ENCODE data around the gene CNIH3. TPM values are rescaled to one million over a fixed set of nuclear protein-coding genes. Genes with fewer than 3 reads are reported as not detected.

The CNIH3 gene
- polyA plus RNA-seq, 2 donors = 0.99 to 1.4 TPM

- no peaks in the 10 kb centered on the region for H3K27me3 ChIP-seq (ENCODE audit: control insufficient read depth in 1 of 2, insufficient read depth in 2 of 2, low read length in 2 of 2)
- no peak overlapping the region for H3K27ac ChIP-seq (ENCODE audit: low read depth in 2 of 2, low read length in 1 of 2)
- no peaks in the 10 kb centered on the region for H3K36me3 ChIP-seq (ENCODE audit: control insufficient read depth in 2 of 2, insufficient read depth in 2 of 2, low read length in 1 of 2)
- H3K4me3 ChIP-seq (ENCODE audit: low read depth in 1 of 2, low read length in 2 of 2) = no peak overlapping the region
- peaks cover 0 to 2% of the 10 kb centered on the region in 2 donors for H3K4me1 ChIP-seq (ENCODE audit: control insufficient read depth in 2 of 2, insufficient read depth in 2 of 2, low read length in 1 of 2)
- no peaks in the 10 kb centered on the region for H3K9me3 ChIP-seq (ENCODE audit: control insufficient read depth in 2 of 2, insufficient read depth in 1 of 2, low read depth in 1 of 2, low read length in 1 of 2)
- WGBS, 2 donors = 66 to 69% methylated on average over 2 of the region's 2 CpGs
Measured at GRCh38 chr1:224781800-224782199, 165.7 kb downstream of the CNIH3 start.

DNA sequence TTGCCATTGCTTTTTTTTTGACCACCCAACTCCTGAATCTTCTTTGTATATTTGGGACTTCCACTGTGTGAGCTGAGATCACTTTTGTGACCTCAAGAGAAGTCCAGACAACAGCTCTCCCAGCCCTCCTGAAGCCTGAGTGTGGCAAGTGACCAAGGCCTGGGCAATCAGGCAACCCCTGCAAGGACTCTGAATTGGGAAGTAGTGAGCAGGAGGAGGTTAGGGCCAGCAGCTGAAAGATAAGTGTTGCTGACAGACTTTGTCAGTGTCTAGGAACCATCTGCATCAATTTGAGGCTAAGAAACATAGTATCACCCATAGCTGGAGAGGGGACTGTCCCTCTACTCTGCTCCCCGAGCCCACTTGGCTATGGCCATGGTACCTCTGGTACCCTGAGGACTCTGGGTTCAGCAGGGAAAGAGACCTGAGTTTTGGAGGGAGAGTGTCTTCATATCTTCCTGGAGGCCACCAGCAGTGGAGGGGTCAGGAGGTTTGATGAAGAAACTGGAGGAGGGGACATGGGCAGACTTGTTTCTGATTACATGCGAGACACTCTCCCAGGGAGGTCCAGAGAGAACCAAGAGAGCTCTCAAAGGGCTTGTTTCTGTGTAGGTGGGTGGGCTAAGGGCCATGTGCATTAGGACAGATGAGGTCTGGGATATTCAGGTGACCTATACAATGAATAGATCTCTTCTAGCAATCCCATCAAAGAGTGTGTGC is 166.3 kb downstream of the CNIH3 start:
- H3K27me3 ChIP-seq (ENCODE audit: control insufficient read depth in 1 of 2, insufficient read depth in 2 of 2, low read length in 2 of 2) = no peaks in the 10 kb centered on the region
- no peak overlapping the region for H3K4me3 ChIP-seq (ENCODE audit: low read depth in 1 of 2, low read length in 2 of 2)
- H3K9me3 ChIP-seq (ENCODE audit: control insufficient read depth in 2 of 2, insufficient read depth in 1 of 2, low read depth in 1 of 2, low read length in 1 of 2) = no peaks in the 10 kb centered on the region
- H3K4me1 ChIP-seq (ENCODE audit: control insufficient read depth in 2 of 2, insufficient read depth in 2 of 2, low read length in 1 of 2) = peaks cover 0 to 2% of the 10 kb centered on the region in 2 donors
- H3K36me3 ChIP-seq (ENCODE audit: control insufficient read depth in 2 of 2, insufficient read depth in 2 of 2, low read length in 1 of 2) = no peaks in the 10 kb centered on the region
- 78 to 81% methylated on average over 2 of the region's 2 CpGs for WGBS, 2 donors
- no peak overlapping the region for H3K27ac ChIP-seq (ENCODE audit: low read depth in 2 of 2, low read length in 1 of 2)

GRCh38 chr1:224783006-224783651 is 167.0 kb downstream of the CNIH3 start:
- Histone ChIP-seq H3K36me3 (ENCODE audit: control insufficient read depth in 2 of 2, insufficient read depth in 2 of 2, low read length in 1 of 2) (no peaks in the 10 kb centered on the region), H3K27me3 (ENCODE audit: control insufficient read depth in 1 of 2, insufficient read depth in 2 of 2, low read length in 2 of 2) (no peaks in the 10 kb centered on the region), H3K27ac (ENCODE audit: low read depth in 2 of 2, low read length in 1 of 2) (no peak overlapping the region), H3K4me1 (ENCODE audit: control insufficient read depth in 2 of 2, insufficient read depth in 2 of 2, low read length in 1 of 2) (peaks cover 0 to 2% of the 10 kb centered on the region in 2 donors), H3K9me3 (ENCODE audit: control insufficient read depth in 2 of 2, insufficient read depth in 1 of 2, low read depth in 1 of 2, low read length in 1 of 2) (no peaks in the 10 kb centered on the region), H3K4me3 (ENCODE audit: low read depth in 1 of 2, low read length in 2 of 2) (no peak overlapping the region)
- WGBS, 2 donors = 60% methylated on average over 5 of the region's 5 CpGs

- Histone ChIP-seq H3K4me3 (ENCODE audit: low read depth in 1 of 2, low read length in 2 of 2) (no peak overlapping the region), H3K27me3 (ENCODE audit: control insufficient read depth in 1 of 2, insufficient read depth in 2 of 2, low read length in 2 of 2) (no peaks in the 10 kb centered on the region), H3K4me1 (ENCODE audit: control insufficient read depth in 2 of 2, insufficient read depth in 2 of 2, low read length in 1 of 2) (peaks cover 0 to 2% of the 10 kb centered on the region in 2 donors), H3K27ac (ENCODE audit: low read depth in 2 of 2, low read length in 1 of 2) (no peak overlapping the region), H3K36me3 (ENCODE audit: control insufficient read depth in 2 of 2, insufficient read depth in 2 of 2, low read length in 1 of 2) (no peaks in the 10 kb centered on the region), H3K9me3 (ENCODE audit: control insufficient read depth in 2 of 2, insufficient read depth in 1 of 2, low read depth in 1 of 2, low read length in 1 of 2) (no peaks in the 10 kb centered on the region)
- WGBS, 2 donors = 73 to 74% methylated on average over 4 of the region's 4 CpGs
Measured at GRCh38 chr1:224784265-224785039, 168.3 kb downstream of the CNIH3 start.

DNA sequence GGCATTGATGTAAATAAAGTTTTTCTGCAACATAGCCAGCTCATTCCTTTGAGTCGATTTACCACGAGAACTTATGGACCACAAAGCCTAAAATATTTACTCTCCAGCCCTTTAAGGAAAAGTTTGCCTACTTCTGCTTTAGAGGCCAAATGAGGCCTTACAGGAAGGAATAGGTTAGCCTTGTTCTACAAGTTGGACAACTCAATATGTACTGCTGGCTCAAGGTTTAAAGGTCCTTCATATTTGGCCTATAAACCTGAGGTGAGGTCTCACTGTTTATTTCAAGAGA is 168.9 kb downstream of the CNIH3 start:
- Histone ChIP-seq H3K27me3 (ENCODE audit: control insufficient read depth in 1 of 2, insufficient read depth in 2 of 2, low read length in 2 of 2) (no peaks in the 10 kb centered on the region), H3K9me3 (ENCODE audit: control insufficient read depth in 2 of 2, insufficient read depth in 1 of 2, low read depth in 1 of 2, low read length in 1 of 2) (no peaks in the 10 kb centered on the region), H3K27ac (ENCODE audit: low read depth in 2 of 2, low read length in 1 of 2) (no peak overlapping the region), H3K36me3 (ENCODE audit: control insufficient read depth in 2 of 2, insufficient read depth in 2 of 2, low read length in 1 of 2) (no peaks in the 10 kb centered on the region), H3K4me3 (ENCODE audit: low read depth in 1 of 2, low read length in 2 of 2) (no peak overlapping the region), H3K4me1 (ENCODE audit: control insufficient read depth in 2 of 2, insufficient read depth in 2 of 2, low read length in 1 of 2) (peaks cover 0 to 2% of the 10 kb centered on the region in 2 donors)
- WGBS, 2 donors = 40 to 48% methylated on average over 2 of the region's 2 CpGs

DNA sequence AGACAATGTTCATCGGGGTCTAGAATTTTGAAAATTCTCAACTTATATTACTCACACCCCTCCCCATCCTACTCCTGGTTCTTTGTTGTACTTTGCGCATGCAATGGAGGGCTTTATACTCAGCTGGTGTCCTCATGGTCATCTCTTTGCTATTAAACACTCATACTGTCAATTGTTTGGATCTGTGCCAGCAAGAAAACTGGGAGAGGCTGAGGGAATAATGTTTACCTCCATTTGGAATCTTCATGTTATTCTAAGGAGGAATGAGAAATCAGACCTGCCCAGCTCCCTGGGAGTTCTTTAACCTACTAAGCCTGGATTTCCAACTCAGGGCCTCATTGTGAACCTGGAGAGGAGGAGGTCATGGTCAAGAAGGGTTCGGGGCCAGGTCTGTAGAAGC is 169.5 kb downstream of the CNIH3 start:
- H3K27ac ChIP-seq (ENCODE audit: low read depth in 2 of 2, low read length in 1 of 2) = no peak overlapping the region
- no peaks in the 10 kb centered on the region for H3K9me3 ChIP-seq (ENCODE audit: control insufficient read depth in 2 of 2, insufficient read depth in 1 of 2, low read depth in 1 of 2, low read length in 1 of 2)
- H3K36me3 ChIP-seq (ENCODE audit: control insufficient read depth in 2 of 2, insufficient read depth in 2 of 2, low read length in 1 of 2) = no peaks in the 10 kb centered on the region
- peaks cover 0 to 2% of the 10 kb centered on the region in 2 donors for H3K4me1 ChIP-seq (ENCODE audit: control insufficient read depth in 2 of 2, insufficient read depth in 2 of 2, low read length in 1 of 2)
- H3K4me3 ChIP-seq (ENCODE audit: low read depth in 1 of 2, low read length in 2 of 2) = no peak overlapping the region
- 94 to 95% methylated on average over 3 of the region's 3 CpGs for WGBS, 2 donors
- no peaks in the 10 kb centered on the region for H3K27me3 ChIP-seq (ENCODE audit: control insufficient read depth in 1 of 2, insufficient read depth in 2 of 2, low read length in 2 of 2)

GRCh38 chr1:224786533-224787250 is 170.6 kb downstream of the CNIH3 start:
- Histone ChIP-seq H3K4me3 (ENCODE audit: low read depth in 1 of 2, low read length in 2 of 2) (no peak overlapping the region), H3K27ac (ENCODE audit: low read depth in 2 of 2, low read length in 1 of 2) (no peak overlapping the region), H3K9me3 (ENCODE audit: control insufficient read depth in 2 of 2, insufficient read depth in 1 of 2, low read depth in 1 of 2, low read length in 1 of 2) (no peaks in the 10 kb centered on the region), H3K36me3 (ENCODE audit: control insufficient read depth in 2 of 2, insufficient read depth in 2 of 2, low read length in 1 of 2) (no peaks in the 10 kb centered on the region), H3K27me3 (ENCODE audit: control insufficient read depth in 1 of 2, insufficient read depth in 2 of 2, low read length in 2 of 2) (no peaks in the 10 kb centered on the region), H3K4me1 (ENCODE audit: control insufficient read depth in 2 of 2, insufficient read depth in 2 of 2, low read length in 1 of 2) (peaks cover 0 to 2% of the 10 kb centered on the region in 2 donors)
- 63 to 70% methylated on average over 3 of the region's 3 CpGs for WGBS, 2 donors

DNA sequence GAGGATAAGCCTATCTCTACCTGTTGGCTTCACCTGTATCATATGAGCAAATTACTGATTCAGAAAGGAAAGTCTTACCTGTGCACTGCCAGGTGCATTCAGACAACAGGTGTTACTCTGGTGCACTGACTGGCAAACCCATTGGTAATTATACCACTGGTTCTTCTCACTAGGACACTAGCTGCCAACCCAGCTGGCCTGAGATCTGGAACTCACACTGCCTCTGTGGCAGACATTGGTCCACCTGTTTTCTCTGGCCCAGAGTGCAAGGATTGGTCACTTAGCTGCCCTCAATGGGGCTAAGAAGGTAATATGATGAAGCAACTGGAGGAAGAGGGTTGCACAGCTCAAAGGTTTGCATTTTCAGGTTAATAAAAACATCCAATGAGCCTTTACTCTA is 173.2 kb downstream of the CNIH3 start:
- no peaks in the 10 kb centered on the region for H3K9me3 ChIP-seq (ENCODE audit: control insufficient read depth in 2 of 2, insufficient read depth in 1 of 2, low read depth in 1 of 2, low read length in 1 of 2)
- H3K27me3 ChIP-seq (ENCODE audit: control insufficient read depth in 1 of 2, insufficient read depth in 2 of 2, low read length in 2 of 2) = no peaks in the 10 kb centered on the region
- no peaks in the 10 kb centered on the region for H3K4me1 ChIP-seq (ENCODE audit: control insufficient read depth in 2 of 2, insufficient read depth in 2 of 2, low read length in 1 of 2)
- no peak overlapping the region for H3K27ac ChIP-seq (ENCODE audit: low read depth in 2 of 2, low read length in 1 of 2)
- H3K4me3 ChIP-seq (ENCODE audit: low read depth in 1 of 2, low read length in 2 of 2) = no peak overlapping the region
- H3K36me3 ChIP-seq (ENCODE audit: control insufficient read depth in 2 of 2, insufficient read depth in 2 of 2, low read length in 1 of 2) = no peaks in the 10 kb centered on the region
